Colonic mucosa (tissue), 4 donors: ENCODE results near the gene SPAG4. TPM values are rescaled to one million over a fixed set of nuclear protein-coding genes. Genes with fewer than 3 reads are reported as not detected.

ENCODE experiments used
- DNase-seq: peaks from one replicate; pipeline ENCODE4 v3.0.0-alpha.2; 2020
- H3K27ac ChIP-seq: fragments of 200-600 bp; one replicate; pipeline ENCODE4 v1.8.0; 2021
- H3K27me3 ChIP-seq: fragments of 200-600 bp; one replicate; pipeline ENCODE4 v1.8.0; 2021
- H3K36me3 ChIP-seq: fragments of 200-600 bp; one replicate; pipeline ENCODE4 v1.8.0; 2021
- H3K4me1 ChIP-seq: fragments of 200-600 bp; one replicate; pipeline ENCODE4 v1.8.0; 2021; ENCODE audit warnings: mild to moderate bottlenecking
- H3K4me3 ChIP-seq: fragments of 200-600 bp; one replicate; pipeline ENCODE4 v1.8.0; 2021
- H3K9ac ChIP-seq, 2 donors: one replicate each; pipeline ENCODE4 v1.7.0; 2013; ENCODE audit warnings: control low read depth in 2 of 2, low read depth in 2 of 2, low read length in 2 of 2
- H3K9me3 ChIP-seq: fragments of 200-600 bp; one replicate; pipeline ENCODE4 v1.8.0; 2021
- CTCF ChIP-seq: fragments of 200-600 bp; IDR thresholded peaks from one replicate; pipeline ENCODE4 v1.8.0; 2022; ENCODE audit warnings: antibody characterized with exemption, mild to moderate bottlenecking
- intact Hi-C: fragments of 100-400 bp; cut with DNase I; formaldehyde crosslinking; loops from one replicate; pipeline ENCODE4 v1.14.1; 2022
- total RNA-seq, 2 donors: library from RNA; stranded (reverse); fragmentation: NEBNext Ultra II Directional in 1 of 2; extraction: Animal tissue kit (Norgen Biotek cat#: 25700) in 1 of 2; gene quantifications; one replicate each; pipeline ENCODE4 v1.2.1, GENCODE V29; 2021
- donor health status: healthy.
- donor health status: DM: no; HTN: no; CAD: no.
- donor health status: DM: no; HTN: no; CAD: no.

SPAG4 gene
- total RNA-seq, 2 donors from 2014 or later = 5.7 to 8.6 TPM

DNA sequence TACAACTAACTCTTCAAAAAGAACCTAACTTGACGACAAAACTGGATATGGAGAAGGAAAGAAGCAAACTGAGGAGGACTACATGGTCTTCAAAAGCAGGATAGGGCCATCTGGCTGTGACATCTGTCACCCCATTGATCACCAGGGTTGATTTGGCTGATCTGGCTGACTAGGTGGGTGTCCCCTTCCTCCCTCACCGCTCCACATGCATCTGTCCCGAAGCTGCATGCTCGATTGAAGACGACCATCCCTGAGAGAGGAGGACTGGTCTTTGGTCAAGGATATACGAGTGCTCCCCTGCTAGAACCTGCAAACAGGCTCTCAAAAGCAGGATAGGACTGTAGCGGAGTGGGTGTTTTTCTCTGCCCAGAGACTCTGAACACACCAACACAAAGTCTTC lies 27.4 kb downstream of the SPAG4 start:
- no peaks in the 10 kb centered on the region for H3K36me3 ChIP-seq
- intact Hi-C loops = no loop called here
- no peaks in the 10 kb centered on the region for H3K4me1 ChIP-seq
- H3K27me3 ChIP-seq = no peaks in the 10 kb centered on the region
- H3K9me3 ChIP-seq = no peaks in the 10 kb centered on the region
- no peak for DNase-seq
- no peak for TF ChIP-seq CTCF
- no peak overlapping the region for H3K27ac ChIP-seq
- H3K4me3 ChIP-seq = no peak overlapping the region
- no peak overlapping the region for H3K9ac ChIP-seq

GRCh38 chr20:35644806-35645205 lies 29.2 kb downstream of the SPAG4 start:
- DNase-seq = no peak
- Histone ChIP-seq H3K4me1 (no peaks in the 10 kb centered on the region), H3K36me3 (no peaks in the 10 kb centered on the region), H3K9ac (no peak overlapping the region), H3K27ac (no peak overlapping the region), H3K4me3 (no peak overlapping the region), H3K9me3 (no peaks in the 10 kb centered on the region), H3K27me3 (no peaks in the 10 kb centered on the region)
- intact Hi-C loops = no loop called here
- TF ChIP-seq CTCF = no peak

DNA sequence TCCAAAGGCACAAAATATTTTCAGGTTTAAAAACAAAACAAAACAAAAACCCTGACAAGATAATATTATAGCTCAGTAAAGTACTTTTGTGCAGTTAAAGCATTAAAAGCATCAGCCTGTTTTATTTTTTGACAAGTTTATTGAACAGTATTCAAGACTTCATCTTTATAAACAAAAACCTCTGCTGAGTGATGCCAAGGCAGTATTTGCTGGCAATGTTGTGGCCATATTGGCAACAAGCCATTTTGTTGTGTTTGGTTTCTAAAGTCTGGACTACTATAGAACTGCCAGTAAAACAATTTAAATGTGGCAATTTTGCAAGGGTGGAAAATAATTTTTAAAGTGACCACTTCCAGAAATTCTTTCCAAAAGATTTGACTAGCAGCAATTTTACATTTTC lies 33.2 kb downstream of the SPAG4 start:
- Histone ChIP-seq H3K4me3 (no peak overlapping the region), H3K4me1 (no peaks in the 10 kb centered on the region), H3K9ac (no peak overlapping the region), H3K9me3 (no peaks in the 10 kb centered on the region), H3K36me3 (peaks cover 8% of the 10 kb centered on the region), H3K27me3 (no peaks in the 10 kb centered on the region), H3K27ac (no peak overlapping the region)
- intact Hi-C loops = no loop called here
- no peak for TF ChIP-seq CTCF
- DNase-seq = no peak

GRCh38 chr20:35650632-35651031 lies 35.0 kb downstream of the SPAG4 start:
- no peaks in the 10 kb centered on the region for H3K9me3 ChIP-seq
- no peaks in the 10 kb centered on the region for H3K4me1 ChIP-seq
- no peaks in the 10 kb centered on the region for H3K27me3 ChIP-seq
- H3K4me3 ChIP-seq = no peak overlapping the region
- DNase-seq = no peak
- no peak for TF ChIP-seq CTCF
- H3K9ac ChIP-seq = no peak overlapping the region
- no peak overlapping the region for H3K27ac ChIP-seq
- H3K36me3 ChIP-seq = peaks cover 14% of the 10 kb centered on the region
- intact Hi-C loops = no loop called here

GRCh38 chr20:35651958-35652357 lies 36.3 kb downstream of the SPAG4 start:
- no peak for DNase-seq
- no peaks in the 10 kb centered on the region for H3K4me1 ChIP-seq
- no peak overlapping the region for H3K4me3 ChIP-seq
- intact Hi-C loops = no loop called here
- TF ChIP-seq CTCF = no peak
- H3K9ac ChIP-seq = no peak overlapping the region
- H3K9me3 ChIP-seq = no peaks in the 10 kb centered on the region
- peaks cover 14% of the 10 kb centered on the region for H3K36me3 ChIP-seq
- no peak overlapping the region for H3K27ac ChIP-seq
- H3K27me3 ChIP-seq = no peaks in the 10 kb centered on the region
